HCT116 (cell line): ENCODE results near the gene PKP3.

ENCODE experiments used
- POLR2A ChIP-seq: IDR thresholded peaks from 2 replicates; pipeline ENCODE4 v1.7.0; 2011; ENCODE audit warnings: borderline replicate concordance; ENCODE audit not compliant: insufficient read depth, insufficient read length; ENCODE audit errors: extremely low read depth
- RAD21 ChIP-seq: IDR thresholded peaks from 2 replicates; pipeline ENCODE4 v1.6.1; 2012; ENCODE audit warnings: low read depth, mild to moderate bottlenecking
- SP1 ChIP-seq: IDR thresholded peaks from 2 replicates; pipeline ENCODE4 v1.6.1; 2012; ENCODE audit warnings: low read depth
- SRF ChIP-seq: IDR thresholded peaks from 2 replicates; pipeline ENCODE4 v1.6.1; 2012; ENCODE audit warnings: low read depth
- TF ChIP-seq, protein P1 (sequence below), 3 experiments: fragments of 200-600 bp in 1 of 3; sonication (generic) in 1 of 3; IDR thresholded peaks in 2 of 3; conservative IDR thresholded peaks in 1 of 3; 2 replicates each; pipeline ENCODE4 v1.5.1; 2012 to 2017; ENCODE audit warnings: low read depth in 2 of 3, low read length in 2 of 3, antibody characterized with exemption in 1 of 3, borderline replicate concordance in 1 of 3, control low read depth in 1 of 3, mild to moderate bottlenecking in 1 of 3, mixed read lengths in 1 of 3, mixed run types in 1 of 3, moderate library complexity in 1 of 3; ENCODE audit not compliant: insufficient read depth in 1 of 3
- TF ChIP-seq, protein P2 (sequence below): IDR thresholded peaks from 2 replicates; pipeline ENCODE4 v1.6.1; 2012; ENCODE audit warnings: low read depth

DNA sequence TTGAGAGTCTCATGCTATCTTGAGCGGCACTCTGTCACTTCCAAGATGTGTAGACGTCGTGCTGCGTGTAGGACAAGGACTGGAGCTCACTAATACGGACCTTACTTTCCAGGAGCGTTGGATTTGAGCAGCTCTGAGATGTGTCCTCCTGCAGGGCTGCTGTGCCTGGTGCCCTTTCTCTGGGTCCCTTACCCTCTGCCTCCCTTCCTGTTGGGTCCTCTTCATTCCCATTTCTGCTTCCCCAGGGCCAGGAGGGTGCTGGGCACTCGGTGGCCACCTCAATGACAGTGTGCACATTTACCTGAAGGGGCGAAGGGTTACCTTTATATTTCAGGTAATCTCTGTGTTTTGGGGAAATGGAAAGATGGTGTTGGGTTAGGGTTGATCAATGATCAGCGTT, 60.0 kb downstream of the PKP3 start:
- TF ChIP-seq, protein P1, sequence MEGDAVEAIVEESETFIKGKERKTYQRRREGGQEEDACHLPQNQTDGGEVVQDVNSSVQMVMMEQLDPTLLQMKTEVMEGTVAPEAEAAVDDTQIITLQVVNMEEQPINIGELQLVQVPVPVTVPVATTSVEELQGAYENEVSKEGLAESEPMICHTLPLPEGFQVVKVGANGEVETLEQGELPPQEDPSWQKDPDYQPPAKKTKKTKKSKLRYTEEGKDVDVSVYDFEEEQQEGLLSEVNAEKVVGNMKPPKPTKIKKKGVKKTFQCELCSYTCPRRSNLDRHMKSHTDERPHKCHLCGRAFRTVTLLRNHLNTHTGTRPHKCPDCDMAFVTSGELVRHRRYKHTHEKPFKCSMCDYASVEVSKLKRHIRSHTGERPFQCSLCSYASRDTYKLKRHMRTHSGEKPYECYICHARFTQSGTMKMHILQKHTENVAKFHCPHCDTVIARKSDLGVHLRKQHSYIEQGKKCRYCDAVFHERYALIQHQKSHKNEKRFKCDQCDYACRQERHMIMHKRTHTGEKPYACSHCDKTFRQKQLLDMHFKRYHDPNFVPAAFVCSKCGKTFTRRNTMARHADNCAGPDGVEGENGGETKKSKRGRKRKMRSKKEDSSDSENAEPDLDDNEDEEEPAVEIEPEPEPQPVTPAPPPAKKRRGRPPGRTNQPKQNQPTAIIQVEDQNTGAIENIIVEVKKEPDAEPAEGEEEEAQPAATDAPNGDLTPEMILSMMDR (IDR thresholded peaks at IDR 0.05 in 2 of 3, conservative IDR thresholded peaks at IDR 0.05 in 1 of 3; ENCODE audit: borderline replicate concordance in 1 of 3, insufficient read depth in 1 of 3, low read depth in 2 of 3, low read length in 2 of 3): no peak
- TF ChIP-seq RAD21 (no peak), SP1 (no peak), POLR2A (no peak), SRF (no peak)
- TF ChIP-seq, protein P2, sequence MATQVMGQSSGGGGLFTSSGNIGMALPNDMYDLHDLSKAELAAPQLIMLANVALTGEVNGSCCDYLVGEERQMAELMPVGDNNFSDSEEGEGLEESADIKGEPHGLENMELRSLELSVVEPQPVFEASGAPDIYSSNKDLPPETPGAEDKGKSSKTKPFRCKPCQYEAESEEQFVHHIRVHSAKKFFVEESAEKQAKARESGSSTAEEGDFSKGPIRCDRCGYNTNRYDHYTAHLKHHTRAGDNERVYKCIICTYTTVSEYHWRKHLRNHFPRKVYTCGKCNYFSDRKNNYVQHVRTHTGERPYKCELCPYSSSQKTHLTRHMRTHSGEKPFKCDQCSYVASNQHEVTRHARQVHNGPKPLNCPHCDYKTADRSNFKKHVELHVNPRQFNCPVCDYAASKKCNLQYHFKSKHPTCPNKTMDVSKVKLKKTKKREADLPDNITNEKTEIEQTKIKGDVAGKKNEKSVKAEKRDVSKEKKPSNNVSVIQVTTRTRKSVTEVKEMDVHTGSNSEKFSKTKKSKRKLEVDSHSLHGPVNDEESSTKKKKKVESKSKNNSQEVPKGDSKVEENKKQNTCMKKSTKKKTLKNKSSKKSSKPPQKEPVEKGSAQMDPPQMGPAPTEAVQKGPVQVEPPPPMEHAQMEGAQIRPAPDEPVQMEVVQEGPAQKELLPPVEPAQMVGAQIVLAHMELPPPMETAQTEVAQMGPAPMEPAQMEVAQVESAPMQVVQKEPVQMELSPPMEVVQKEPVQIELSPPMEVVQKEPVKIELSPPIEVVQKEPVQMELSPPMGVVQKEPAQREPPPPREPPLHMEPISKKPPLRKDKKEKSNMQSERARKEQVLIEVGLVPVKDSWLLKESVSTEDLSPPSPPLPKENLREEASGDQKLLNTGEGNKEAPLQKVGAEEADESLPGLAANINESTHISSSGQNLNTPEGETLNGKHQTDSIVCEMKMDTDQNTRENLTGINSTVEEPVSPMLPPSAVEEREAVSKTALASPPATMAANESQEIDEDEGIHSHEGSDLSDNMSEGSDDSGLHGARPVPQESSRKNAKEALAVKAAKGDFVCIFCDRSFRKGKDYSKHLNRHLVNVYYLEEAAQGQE: no peak
